ENCODE data around the gene DLX6. TPM values are rescaled to one million over a fixed set of nuclear protein-coding genes. Genes with fewer than 3 reads are reported as not detected.

DLX6 gene
- total and polyA plus RNA-seq, 2 experiments from 2014 or later = not detected

DNA sequence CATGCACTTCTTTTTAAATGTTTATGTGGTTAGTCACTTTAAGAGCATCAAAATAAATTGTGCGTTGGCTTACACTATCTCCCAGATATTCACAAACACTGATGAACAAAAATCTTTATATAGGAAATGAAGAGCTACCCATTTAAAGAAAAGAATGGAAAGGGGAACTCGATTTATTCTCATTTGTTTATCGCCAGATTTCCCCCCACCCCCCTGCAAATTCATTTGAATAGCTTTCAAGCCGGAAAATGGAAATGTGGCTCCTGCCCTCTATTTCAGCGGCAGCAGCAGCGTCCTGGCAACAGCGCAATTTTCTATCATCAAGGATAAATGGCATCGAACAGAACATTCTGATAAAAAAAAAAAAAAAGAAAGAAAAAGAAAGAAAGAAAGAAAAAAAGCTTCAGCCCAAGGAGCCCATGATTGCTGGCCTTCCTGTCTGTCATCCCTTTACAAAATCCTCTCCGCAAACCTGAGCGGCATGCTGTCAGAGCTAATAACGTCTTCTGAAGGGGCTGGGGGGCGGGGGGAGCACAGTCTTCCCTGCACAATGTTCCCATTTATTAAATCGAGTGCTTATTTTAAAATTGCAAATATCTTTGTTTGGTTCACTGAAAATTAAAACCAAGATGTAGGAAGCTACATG, 13.7 kb upstream of the DLX6 start (continued):
- TF ChIP-seq, protein P1, sequence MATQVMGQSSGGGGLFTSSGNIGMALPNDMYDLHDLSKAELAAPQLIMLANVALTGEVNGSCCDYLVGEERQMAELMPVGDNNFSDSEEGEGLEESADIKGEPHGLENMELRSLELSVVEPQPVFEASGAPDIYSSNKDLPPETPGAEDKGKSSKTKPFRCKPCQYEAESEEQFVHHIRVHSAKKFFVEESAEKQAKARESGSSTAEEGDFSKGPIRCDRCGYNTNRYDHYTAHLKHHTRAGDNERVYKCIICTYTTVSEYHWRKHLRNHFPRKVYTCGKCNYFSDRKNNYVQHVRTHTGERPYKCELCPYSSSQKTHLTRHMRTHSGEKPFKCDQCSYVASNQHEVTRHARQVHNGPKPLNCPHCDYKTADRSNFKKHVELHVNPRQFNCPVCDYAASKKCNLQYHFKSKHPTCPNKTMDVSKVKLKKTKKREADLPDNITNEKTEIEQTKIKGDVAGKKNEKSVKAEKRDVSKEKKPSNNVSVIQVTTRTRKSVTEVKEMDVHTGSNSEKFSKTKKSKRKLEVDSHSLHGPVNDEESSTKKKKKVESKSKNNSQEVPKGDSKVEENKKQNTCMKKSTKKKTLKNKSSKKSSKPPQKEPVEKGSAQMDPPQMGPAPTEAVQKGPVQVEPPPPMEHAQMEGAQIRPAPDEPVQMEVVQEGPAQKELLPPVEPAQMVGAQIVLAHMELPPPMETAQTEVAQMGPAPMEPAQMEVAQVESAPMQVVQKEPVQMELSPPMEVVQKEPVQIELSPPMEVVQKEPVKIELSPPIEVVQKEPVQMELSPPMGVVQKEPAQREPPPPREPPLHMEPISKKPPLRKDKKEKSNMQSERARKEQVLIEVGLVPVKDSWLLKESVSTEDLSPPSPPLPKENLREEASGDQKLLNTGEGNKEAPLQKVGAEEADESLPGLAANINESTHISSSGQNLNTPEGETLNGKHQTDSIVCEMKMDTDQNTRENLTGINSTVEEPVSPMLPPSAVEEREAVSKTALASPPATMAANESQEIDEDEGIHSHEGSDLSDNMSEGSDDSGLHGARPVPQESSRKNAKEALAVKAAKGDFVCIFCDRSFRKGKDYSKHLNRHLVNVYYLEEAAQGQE (IDR thresholded peaks at IDR 0.05; ENCODE audit: unreplicated experiment) = no peak
- TF ChIP-seq, protein P2, sequence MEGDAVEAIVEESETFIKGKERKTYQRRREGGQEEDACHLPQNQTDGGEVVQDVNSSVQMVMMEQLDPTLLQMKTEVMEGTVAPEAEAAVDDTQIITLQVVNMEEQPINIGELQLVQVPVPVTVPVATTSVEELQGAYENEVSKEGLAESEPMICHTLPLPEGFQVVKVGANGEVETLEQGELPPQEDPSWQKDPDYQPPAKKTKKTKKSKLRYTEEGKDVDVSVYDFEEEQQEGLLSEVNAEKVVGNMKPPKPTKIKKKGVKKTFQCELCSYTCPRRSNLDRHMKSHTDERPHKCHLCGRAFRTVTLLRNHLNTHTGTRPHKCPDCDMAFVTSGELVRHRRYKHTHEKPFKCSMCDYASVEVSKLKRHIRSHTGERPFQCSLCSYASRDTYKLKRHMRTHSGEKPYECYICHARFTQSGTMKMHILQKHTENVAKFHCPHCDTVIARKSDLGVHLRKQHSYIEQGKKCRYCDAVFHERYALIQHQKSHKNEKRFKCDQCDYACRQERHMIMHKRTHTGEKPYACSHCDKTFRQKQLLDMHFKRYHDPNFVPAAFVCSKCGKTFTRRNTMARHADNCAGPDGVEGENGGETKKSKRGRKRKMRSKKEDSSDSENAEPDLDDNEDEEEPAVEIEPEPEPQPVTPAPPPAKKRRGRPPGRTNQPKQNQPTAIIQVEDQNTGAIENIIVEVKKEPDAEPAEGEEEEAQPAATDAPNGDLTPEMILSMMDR (conservative IDR thresholded peaks at IDR 0.05; ENCODE audit: low read depth in 2 of 2) = no peak

DNA sequence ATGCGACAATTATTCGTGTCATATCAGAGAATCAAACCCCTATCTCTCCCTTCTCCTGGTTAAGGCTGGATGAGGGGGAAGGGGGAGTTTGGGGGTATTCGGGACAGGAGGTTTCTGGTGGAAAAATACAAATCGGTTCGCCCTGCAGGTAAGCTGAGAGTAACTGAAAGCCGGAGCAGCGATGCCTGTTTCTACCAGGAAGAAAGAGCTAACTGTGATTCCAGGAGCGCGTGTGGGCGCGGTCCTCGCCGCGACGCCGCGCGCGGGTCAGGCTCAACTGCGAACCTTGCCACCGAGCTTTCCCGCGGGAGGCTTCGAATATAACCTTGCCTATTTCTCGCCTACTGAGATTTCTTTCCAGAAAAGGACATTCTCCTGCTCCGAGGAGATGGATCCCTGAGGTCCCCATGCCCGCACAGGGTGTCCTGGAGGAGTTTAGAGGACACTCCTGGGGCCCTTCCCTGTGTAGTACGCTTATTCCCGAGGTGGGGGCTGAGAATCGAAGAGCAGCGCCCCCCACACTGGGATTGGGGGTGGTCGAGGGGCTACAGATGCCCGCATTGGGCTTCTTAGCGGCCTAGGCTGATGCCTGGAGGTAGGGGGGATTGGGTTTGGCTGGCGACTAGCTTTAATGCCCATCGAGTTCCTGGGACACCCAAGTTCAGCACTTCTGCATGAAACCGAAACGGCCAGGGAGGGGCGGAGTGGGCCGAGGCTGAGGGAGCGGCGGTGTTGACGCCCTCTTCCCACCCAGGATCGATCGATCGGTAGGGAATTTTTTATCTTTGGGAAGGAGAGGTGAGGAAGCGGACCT, 13.0 kb upstream of the DLX6 start:
- H3K9me3 Mint-ChIP-seq = peaks cover 7% of the 10 kb centered on the region; the same call in 2 of the 3 replicates
- Histone ChIP-seq H3K9me2 (ENCODE audit: insufficient read depth) (no peaks in the 10 kb centered on the region), H3K79me2 (replicated peaks; ENCODE audit: insufficient read depth) (no peaks in the 10 kb centered on the region), H3K4me3 (peak overlapping the region; percentile 49), H3K36me3 (ENCODE audit: insufficient read depth) (no peaks in the 10 kb centered on the region), H3K27me3 (ENCODE audit: insufficient read depth) (peaks cover 100% of the 10 kb centered on the region), H3K4me2 (peak overlapping the region; percentile 78), H3K27ac (ENCODE audit: low read depth) (no peak overlapping the region), H2AFZ (no peak overlapping the region), H4K20me1 (replicated peaks; ENCODE audit: insufficient read depth) (peaks cover 26% of the 10 kb centered on the region), H3F3A (replicated peaks; ENCODE audit: low read depth) (peaks cover 21% of the 10 kb centered on the region), H3K4me1 (ENCODE audit: insufficient read depth) (peaks cover 72% of the 10 kb centered on the region)
- peak overlapping the region; percentile 66 for H3K4me3 Mint-ChIP-seq
- peaks cover 58% of the 10 kb centered on the region for H3K4me1 Mint-ChIP-seq
- ATAC-seq = peak; percentile 9
- H3K36me3 Mint-ChIP-seq (ENCODE audit: low read depth) = no peaks in the 10 kb centered on the region
- H3K27me3 Mint-ChIP-seq (ENCODE audit: insufficient read depth, low read depth, poor library complexity) = peaks cover 100% of the 10 kb centered on the region
- TF ChIP-seq EZH2 (IDR thresholded peaks at IDR 0.05; ENCODE audit: low read depth, unreplicated experiment) (peak; percentile 78), ZNF114 (CRISPR knock-in tag; IDR thresholded peaks at IDR 0.05) (no peak), EZH2phosphoT487 (IDR thresholded peaks at IDR 0.05; ENCODE audit: unreplicated experiment) (peak; percentile 30)
- H3K27ac Mint-ChIP-seq = no peak overlapping the region
- peak; percentile 60 for DNase-seq (ENCODE audit: low spot score)

All from GM23338 (cell line).